ENCODE results near the gene CDK16.

- TF ChIP-seq, protein P1, sequence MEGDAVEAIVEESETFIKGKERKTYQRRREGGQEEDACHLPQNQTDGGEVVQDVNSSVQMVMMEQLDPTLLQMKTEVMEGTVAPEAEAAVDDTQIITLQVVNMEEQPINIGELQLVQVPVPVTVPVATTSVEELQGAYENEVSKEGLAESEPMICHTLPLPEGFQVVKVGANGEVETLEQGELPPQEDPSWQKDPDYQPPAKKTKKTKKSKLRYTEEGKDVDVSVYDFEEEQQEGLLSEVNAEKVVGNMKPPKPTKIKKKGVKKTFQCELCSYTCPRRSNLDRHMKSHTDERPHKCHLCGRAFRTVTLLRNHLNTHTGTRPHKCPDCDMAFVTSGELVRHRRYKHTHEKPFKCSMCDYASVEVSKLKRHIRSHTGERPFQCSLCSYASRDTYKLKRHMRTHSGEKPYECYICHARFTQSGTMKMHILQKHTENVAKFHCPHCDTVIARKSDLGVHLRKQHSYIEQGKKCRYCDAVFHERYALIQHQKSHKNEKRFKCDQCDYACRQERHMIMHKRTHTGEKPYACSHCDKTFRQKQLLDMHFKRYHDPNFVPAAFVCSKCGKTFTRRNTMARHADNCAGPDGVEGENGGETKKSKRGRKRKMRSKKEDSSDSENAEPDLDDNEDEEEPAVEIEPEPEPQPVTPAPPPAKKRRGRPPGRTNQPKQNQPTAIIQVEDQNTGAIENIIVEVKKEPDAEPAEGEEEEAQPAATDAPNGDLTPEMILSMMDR (IDR thresholded peaks at IDR 0.05; ENCODE audit: insufficient read depth, low read length) = no peak
- no peak for TF ChIP-seq SPI1 (IDR thresholded peaks at IDR 0.05; ENCODE audit: borderline replicate concordance, low read depth)
- TF ChIP-seq, protein P2, sequence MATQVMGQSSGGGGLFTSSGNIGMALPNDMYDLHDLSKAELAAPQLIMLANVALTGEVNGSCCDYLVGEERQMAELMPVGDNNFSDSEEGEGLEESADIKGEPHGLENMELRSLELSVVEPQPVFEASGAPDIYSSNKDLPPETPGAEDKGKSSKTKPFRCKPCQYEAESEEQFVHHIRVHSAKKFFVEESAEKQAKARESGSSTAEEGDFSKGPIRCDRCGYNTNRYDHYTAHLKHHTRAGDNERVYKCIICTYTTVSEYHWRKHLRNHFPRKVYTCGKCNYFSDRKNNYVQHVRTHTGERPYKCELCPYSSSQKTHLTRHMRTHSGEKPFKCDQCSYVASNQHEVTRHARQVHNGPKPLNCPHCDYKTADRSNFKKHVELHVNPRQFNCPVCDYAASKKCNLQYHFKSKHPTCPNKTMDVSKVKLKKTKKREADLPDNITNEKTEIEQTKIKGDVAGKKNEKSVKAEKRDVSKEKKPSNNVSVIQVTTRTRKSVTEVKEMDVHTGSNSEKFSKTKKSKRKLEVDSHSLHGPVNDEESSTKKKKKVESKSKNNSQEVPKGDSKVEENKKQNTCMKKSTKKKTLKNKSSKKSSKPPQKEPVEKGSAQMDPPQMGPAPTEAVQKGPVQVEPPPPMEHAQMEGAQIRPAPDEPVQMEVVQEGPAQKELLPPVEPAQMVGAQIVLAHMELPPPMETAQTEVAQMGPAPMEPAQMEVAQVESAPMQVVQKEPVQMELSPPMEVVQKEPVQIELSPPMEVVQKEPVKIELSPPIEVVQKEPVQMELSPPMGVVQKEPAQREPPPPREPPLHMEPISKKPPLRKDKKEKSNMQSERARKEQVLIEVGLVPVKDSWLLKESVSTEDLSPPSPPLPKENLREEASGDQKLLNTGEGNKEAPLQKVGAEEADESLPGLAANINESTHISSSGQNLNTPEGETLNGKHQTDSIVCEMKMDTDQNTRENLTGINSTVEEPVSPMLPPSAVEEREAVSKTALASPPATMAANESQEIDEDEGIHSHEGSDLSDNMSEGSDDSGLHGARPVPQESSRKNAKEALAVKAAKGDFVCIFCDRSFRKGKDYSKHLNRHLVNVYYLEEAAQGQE (IDR thresholded peaks at IDR 0.05; ENCODE audit: insufficient replicate concordance, low read depth) = no peak
- TF ChIP-seq POLR2AphosphoS5 (IDR thresholded peaks at IDR 0.05; ENCODE audit: low read depth) = no peak
- no peak for TF ChIP-seq GABPA (IDR thresholded peaks at IDR 0.05; ENCODE audit: low read depth)
These were observed 48.6 kb upstream of the CDK16 start for GRCh38 chrX:47169726-47170515.
